HG03521 (cell line): ENCODE data around the gene DNAL1.

Experiments used
- ATAC-seq: cut with Tn5 transposase; IDR thresholded peaks from one replicate; pipeline ENCODE4 v1.9.1; 2021; ENCODE audit warnings: mild to moderate bottlenecking, moderate library complexity; ENCODE audit not compliant: unreplicated experiment

The DNAL1 gene

GRCh38 chr14:73722581-73722980 is 77.8 kb downstream of the DNAL1 start:
- no peak for ATAC-seq

- ATAC-seq, result no peak
These were observed 78.6 kb downstream of the DNAL1 start for GRCh38 chr14:73723406-73723796.

- ATAC-seq, result no peak
These were observed 79.2 kb downstream of the DNAL1 start for GRCh38 chr14:73723797-73724661.

- no peak for ATAC-seq
These were observed 79.9 kb downstream of the DNAL1 start for GRCh38 chr14:73724696-73725095.

- no peak for ATAC-seq
These were observed 80.6 kb downstream of the DNAL1 start for GRCh38 chr14:73725116-73726024.

GRCh38 chr14:73726025-73726961 is 81.5 kb downstream of the DNAL1 start:
- ATAC-seq, result no peak

- no peak for ATAC-seq
These were observed 82.4 kb downstream of the DNAL1 start for GRCh38 chr14:73727166-73727565.

GRCh38 chr14:73728717-73729330 is 84.0 kb downstream of the DNAL1 start:
- no peak for ATAC-seq

GRCh38 chr14:73729556-73730265 is 84.9 kb downstream of the DNAL1 start:
- ATAC-seq, result no peak

- no peak for ATAC-seq
These were observed 86.3 kb downstream of the DNAL1 start for GRCh38 chr14:73731111-73731510.

GRCh38 chr14:73732006-73732405 is 87.2 kb downstream of the DNAL1 start:
- ATAC-seq, result no peak

GRCh38 chr14:73736842-73737241 is 92.1 kb downstream of the DNAL1 start:
- ATAC-seq, result no peak

GRCh38 chr14:73738518-73739173 is 93.9 kb downstream of the DNAL1 start:
- no peak for ATAC-seq

- ATAC-seq, result no peak
These were observed 94.5 kb downstream of the DNAL1 start for GRCh38 chr14:73739174-73739898.

- no peak for ATAC-seq
These were observed 95.3 kb downstream of the DNAL1 start for GRCh38 chr14:73739899-73740617.

- no peak for ATAC-seq
These were observed 96.0 kb downstream of the DNAL1 start for GRCh38 chr14:73740618-73741326.

- ATAC-seq, result no peak
These were observed 96.6 kb downstream of the DNAL1 start for GRCh38 chr14:73741386-73741875.
